ENCODE measurements around the gene MAP3K12.

The MAP3K12 gene

GRCh38 chr12:53502983-53503728 lies 3.9 kb upstream of the MAP3K12 start:
- H3K4me3 ChIP-seq (ENCODE audit: low read depth, low read length), result no peak overlapping the region

GRCh38 chr12:53502331-53502730 lies 3.1 kb upstream of the MAP3K12 start:
- no peak for TF ChIP-seq CTCF (IDR thresholded peaks at IDR 0.05; ENCODE audit: low read depth, low read length, missing control alignments)
- no peak for DNase-seq (ENCODE audit: low read depth)
- peak overlapping the region; percentile 83 for H3K4me3 ChIP-seq (ENCODE audit: low read depth, low read length)

More at GRCh38 chr12:53502983-53503728, 3.9 kb upstream of the MAP3K12 start:
- no peak for TF ChIP-seq CTCF (IDR thresholded peaks at IDR 0.05; ENCODE audit: low read depth, low read length, missing control alignments)
- DNase-seq (ENCODE audit: low read depth), result no peak

GRCh38 chr12:53501615-53502181 lies 2.4 kb upstream of the MAP3K12 start:
- no peak for TF ChIP-seq CTCF (IDR thresholded peaks at IDR 0.05; ENCODE audit: low read depth, low read length, missing control alignments)
- H3K4me3 ChIP-seq (ENCODE audit: low read depth, low read length), result peak overlapping the region; percentile 83
- no peak for DNase-seq (ENCODE audit: low read depth)

GRCh38 chr12:53500776-53501614 lies 1.7 kb upstream of the MAP3K12 start, which contains the start of gene TARBP2:
TARBP2 (plus strand) TSS chr12:53501283; CDS start chr12:53501409, 126 bp downstream.
- DNase-seq (ENCODE audit: low read depth), result peak; percentile 99
- peak within 1 kb of the TSS; percentile 83 for H3K4me3 ChIP-seq (ENCODE audit: low read depth, low read length)
- no peak for TF ChIP-seq CTCF (IDR thresholded peaks at IDR 0.05; ENCODE audit: low read depth, low read length, missing control alignments)

- no peak for TF ChIP-seq CTCF (IDR thresholded peaks at IDR 0.05; ENCODE audit: low read depth, low read length, missing control alignments)
- DNase-seq (ENCODE audit: low read depth), result no peak
- peak overlapping the region; percentile 83 for H3K4me3 ChIP-seq (ENCODE audit: low read depth, low read length)
Observed at GRCh38 chr12:53500142-53500775, 1.0 kb upstream of the MAP3K12 start.

GRCh38 chr12:53498235-53498630 lies 1.0 kb downstream of the MAP3K12 start:
- no peak overlapping the region for H3K4me3 ChIP-seq (ENCODE audit: low read depth, low read length)
- DNase-seq (ENCODE audit: low read depth), result no peak
- TF ChIP-seq CTCF (IDR thresholded peaks at IDR 0.05; ENCODE audit: low read depth, low read length, missing control alignments), result no peak

All from GM12864 (cell line).